ENCODE measurements around the gene ARHGEF28. TPM values are rescaled to one million over a fixed set of nuclear protein-coding genes. Genes with fewer than 3 reads are reported as not detected.

Gene ARHGEF28
- polyA plus RNA-seq, 1 donor = 60.1 TPM

DNA sequence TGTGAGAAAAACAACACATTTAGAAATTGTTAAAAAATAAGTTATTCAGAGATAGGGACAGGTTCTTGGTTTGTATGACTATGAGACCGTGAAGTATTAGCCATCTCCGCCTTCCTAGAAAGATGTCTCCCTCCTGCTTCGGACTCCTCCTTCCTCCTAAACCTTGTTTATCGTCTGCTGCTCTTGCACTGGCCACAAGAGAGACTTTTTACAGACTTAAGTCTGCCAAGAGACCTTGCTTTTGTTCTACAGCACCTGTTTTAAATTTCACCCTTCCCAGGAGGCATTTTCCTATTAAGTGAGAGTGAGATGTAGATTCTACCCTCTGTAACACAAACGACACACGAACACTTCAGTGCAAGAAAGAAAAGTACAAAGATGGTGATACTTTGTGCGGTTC, 274.6 kb downstream of the ARHGEF28 start:
- DNase-seq = no peak

DNA sequence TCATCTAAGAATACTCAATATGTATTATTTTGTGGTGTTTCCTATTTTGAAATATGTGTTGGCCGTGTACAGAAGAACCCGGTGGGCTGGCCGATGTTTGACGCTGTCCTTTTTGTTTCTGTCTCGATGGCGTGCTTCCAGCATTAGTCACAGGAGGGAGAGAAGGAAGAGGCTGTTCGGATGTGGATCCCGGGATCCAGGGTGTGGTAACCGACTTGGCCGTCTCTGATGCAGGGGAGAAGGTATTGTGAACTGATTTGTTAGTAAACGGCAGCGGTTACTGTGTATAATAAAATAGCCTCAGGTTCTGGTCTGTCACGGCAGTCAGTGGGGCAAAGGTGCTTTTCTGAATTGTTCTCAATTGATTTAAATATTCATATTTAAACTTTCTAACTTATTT, 275.0 kb downstream of the ARHGEF28 start:
- DNase-seq = no peak

DNA sequence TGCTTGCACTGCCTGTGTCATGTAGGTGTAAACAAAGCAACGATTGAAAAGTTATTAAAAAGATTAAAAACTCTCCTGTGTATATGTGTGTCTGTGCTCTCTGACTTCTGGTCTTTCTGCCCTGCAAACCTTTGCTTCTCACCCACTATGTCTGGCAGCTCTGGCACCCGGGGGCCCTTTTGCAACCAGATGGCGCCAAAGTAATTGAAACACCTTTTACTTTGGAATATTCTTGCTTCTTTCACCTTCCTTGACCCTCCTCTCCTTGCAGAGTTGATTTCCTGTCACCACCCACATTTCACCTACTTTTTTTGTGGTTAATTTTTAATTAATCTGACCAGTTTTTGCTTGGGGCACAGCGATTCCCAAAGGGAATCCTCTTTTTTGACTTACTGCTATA, 275.5 kb downstream of the ARHGEF28 start:
- no peak for DNase-seq

DNA sequence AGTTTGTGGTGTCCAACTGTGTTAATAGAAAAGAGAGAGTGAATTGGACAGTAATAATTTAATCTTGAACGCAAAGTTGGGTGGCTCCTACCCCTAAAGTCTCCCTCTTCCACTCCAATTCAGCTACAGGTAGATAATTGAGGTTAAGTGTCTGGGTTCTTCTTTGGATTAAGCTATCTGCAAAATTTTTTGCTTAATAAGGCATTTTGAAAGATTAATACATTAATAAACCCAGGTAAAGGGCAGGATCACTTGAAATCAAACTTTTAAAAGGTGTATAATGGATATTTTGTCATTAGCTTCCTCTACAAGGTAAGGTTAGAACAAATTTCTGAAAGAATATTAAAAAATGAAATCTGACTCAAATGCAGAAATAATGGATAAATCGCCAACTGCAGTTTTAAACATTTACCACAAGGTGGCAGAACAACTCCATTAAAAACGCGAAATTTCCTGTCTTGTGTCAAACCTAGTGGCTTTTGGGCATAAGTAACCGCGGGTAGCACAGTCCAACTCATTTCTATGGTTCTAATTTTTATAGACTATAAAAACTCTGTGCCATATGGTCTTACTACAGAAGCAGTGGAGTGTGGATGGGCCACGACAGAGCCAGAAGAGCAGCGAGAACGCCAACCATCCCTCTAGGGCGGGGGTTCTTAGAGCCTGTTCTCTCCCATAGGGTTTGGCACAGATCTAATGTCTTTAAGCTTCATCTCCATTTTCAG, 276.5 kb downstream of the ARHGEF28 start:
- DNase-seq = peak; percentile 70

DNA sequence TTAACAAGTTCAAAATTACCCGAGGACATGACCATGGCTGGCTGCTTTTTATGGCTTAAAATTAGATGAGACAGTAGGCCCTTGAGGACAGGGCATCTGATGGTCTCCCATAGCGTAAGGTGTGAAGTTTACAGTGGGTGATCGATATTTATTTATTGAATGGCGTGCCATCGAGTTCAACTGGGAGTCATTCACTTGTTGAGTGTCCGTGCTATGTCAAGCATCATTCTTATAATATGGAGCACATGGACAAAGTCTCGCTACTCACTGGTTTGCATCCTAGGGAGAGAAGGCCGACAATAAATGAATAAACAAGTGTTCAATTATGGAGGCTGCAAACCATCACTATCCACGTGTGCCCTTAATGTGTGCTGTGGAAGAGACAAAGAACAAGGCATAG, 277.2 kb downstream of the ARHGEF28 start:
- DNase-seq = no peak

DNA sequence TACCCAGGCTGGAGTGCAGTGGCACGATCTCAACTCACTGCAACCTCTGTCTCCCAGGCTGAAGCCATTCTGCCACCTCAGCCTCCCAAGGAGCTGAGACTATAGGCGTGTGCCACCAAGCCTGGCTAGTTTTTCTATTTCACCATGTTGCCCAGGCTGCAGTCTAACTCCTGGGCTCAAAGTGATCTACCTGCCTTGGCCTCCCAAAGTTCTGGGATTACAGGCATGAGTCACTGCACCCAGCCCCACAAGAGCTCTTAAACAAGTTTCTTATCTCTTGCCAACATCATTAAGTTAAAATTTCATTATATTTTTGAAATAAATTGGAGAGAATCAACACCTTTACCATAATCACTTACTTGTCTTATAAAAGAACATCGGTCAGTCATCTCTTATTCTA, 280.3 kb downstream of the ARHGEF28 start:
- DNase-seq = no peak

DNA sequence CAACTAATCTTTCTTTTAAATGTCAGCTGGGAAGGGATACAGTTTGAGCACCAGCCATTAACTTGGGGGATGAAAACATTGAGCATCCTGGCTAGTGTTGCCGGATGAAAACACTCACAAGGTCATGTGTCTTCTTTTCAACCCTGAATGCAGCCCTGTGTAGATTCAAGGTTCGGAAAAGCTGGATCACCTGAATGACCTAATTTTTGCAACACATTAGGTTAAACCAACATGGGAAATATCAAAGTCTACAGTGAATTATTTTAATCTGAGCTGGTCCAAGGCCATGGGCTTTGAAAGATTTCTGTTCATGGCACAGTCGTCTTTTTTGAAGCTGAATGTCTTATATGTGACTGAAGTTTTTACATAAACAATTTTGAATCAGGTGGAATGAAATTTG, 281.2 kb downstream of the ARHGEF28 start:
- no peak for DNase-seq

DNA sequence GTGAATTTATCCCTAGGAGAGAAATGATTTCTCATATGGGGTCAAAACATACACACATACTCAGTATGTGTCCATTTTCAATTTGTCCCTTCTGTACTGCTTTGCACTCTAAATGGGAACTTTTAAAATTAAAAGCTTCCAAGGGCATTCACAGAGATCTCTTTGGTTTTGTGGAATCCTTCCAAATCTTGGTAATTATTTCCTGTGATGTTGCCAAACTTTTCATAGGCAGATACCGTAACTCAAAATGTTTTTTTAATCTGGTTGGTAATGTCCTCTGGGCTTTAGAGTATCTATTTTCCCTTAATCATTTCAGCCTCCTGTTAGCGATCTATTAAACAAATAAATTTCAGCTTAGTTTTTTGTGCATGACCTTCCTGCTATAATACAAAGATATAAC, 282.4 kb downstream of the ARHGEF28 start:
- no peak for DNase-seq

DNA sequence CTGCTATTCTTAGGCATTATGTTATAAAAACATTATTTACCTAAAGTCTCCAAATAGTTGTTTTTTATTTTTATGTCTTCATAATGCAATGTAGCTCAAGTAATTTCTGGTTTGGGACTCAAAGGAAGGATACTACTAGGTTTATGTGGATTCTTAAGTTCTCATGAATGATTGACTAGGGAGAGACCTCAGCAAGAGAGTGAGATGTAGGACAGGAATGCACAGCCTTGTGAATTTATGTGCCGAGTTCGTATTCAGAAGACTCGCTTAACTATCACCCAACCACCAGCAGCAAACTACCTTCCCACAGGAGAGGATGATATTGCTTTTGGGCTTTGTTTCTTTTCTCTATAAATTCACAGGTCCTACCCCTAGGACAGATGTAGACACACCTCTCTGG, 282.9 kb downstream of the ARHGEF28 start:
- DNase-seq = no peak

DNA sequence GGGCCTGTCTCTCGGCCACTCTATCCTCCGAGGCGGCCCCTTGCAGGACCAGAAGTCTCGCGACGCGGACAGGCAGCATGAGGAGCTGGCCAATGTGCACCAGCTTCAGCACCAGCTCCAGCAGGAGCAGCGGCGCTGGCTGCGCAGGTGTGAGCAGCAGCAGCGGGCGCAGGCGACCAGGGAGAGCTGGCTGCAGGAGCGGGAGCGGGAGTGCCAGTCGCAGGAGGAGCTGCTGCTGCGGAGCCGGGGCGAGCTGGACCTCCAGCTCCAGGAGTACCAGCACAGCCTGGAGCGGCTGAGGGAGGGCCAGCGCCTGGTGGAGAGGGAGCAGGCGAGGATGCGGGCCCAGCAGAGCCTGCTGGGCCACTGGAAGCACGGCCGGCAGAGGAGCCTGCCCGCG, 283.5 kb downstream of the ARHGEF28 start:
- DNase-seq = no peak

DNA sequence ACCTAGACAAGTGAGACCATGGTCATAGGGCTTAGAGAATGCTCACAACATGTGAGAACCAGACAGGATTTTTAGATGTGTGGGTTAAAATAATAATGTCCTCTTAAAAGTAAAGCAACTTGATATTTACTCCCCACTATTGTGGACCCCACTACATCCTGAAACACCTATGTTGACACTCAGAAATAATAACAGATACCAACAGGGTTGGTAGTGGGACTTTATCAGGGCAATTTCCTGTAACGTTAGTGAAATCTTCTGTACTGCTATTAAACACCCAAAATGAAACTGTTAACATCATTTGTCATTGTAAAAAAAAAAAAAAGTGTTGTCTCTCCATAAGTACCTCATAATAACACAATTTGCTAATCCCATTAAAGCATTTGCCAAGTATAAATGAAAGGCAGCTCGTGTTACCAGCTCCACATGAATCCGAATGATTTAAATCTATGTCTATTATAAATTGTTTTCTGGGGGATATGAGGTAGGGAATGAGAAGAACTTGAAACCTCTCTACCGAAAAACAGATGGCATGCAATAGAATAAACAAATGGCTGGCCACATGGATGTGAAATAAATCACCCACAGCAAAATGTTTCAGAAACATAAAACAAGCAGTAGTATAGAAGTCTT, 285.9 kb downstream of the ARHGEF28 start:
- no peak for DNase-seq

DNA sequence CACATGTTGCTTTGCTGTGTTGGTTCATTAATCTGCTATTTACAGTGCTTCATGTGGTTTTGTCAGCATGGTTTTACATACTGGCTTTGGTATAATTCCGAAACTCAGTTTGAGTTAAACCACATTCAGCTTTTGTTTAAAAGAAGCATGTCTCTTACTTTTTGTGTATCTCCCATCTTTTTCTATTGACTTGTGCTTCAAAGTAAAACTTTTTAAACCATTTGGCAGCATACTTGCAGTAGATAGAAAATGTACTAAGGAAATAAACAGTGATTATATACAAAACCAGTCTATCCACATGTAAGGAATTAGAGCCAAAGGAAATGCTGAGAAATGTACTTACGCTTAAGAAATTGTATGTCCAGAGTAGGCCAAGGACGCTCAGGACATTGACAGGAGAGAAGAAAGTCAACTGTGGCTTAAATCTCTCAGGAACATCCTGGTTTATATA, 286.9 kb downstream of the ARHGEF28 start:
- DNase-seq = no peak

DNA sequence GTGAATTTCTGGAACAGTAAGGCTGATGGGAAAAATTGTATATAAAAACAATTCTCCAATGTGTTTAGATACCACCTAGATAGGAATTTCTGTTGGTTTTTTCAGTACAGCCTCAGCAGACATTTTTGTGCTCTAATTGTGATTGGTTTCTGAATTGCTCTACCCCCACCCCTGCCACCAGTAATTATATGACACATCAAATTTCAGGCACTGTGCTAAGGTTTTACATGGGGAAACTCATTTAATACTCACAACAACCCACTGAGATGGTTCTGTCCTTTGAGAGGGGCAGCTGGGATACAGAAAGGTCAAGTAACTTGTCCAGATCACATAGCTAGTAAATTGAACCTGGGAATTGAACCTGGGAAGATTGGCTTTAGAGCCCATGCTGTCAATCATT, 288.0 kb downstream of the ARHGEF28 start:
- DNase-seq = no peak

DNA sequence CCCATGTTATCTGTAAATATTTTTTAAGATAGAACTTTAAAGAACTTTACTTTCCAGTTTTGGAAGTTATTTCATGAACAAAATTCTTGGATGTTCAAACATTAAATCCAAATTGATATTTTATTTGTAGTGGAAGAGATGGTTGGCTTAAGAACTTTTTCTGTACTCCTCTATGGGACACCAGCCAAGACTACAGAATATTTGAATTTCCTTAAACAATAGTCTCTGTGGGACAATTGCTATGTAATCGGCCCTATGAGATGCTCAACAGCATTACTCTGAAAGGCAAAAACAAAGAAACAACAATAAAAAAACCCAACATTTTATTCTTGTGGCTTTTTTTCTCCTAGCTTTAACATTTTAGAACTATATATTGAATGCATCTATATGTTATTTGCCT, 289.3 kb downstream of the ARHGEF28 start:
- no peak for DNase-seq

DNA sequence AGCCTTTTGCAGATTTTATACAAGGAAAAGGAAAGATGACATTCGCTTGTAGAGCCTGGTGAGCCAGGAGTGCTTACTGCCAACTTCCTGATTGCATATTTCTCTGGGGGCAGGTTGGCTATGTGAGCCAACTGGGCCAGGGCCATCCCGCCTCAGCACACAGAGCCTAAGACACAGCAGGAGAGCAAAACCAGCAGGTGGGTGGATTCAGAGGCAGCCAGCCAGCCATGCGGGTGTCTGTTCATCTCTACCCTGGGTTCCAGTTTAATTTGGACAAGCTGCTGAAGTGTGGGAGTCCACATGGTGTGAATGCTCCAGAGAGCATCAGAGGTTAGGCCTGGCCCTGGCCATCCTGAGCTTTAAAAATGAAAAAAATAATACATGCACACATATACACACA, 291.4 kb downstream of the ARHGEF28 start:
- no peak for DNase-seq

DNA sequence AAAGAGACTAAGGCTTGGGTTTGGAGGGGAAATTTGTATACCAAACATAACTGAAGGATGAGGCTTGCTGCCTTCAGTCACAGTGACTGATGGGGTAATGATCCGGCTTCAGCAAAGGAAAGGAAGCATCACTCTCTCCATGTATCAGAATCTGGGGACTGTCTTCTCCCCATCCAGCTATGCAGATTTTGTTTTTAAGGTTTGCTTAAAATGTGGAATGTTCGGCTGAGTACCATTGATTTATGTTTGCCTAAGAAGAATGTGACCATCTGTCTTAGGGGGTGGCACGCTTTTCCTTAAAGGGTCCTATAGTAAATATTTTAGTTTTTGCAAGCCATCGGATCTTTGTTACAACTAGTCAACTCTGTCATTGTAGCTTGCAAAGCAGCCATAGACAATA, 291.9 kb downstream of the ARHGEF28 start:
- DNase-seq = no peak

DNA sequence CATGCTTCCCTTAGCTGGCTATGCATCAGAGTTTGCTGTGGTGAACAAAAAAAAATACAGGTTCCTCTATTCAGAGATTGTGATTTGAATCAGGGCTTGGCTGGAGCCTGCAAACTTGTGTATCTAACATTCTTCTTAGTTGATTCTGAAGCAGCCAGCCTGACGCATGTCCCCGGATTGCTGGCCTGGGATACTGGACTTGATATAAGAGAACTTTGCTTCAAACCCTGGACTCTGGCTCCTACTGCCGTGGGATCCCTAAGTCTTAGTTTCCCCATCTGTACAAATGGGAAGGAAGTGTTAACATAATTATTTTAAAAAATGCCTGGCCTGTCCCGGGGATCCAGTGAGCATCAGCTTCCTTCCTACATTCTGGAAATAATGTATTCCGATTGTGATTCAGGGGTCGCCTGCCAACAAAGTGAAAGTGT, 292.8 kb downstream of the ARHGEF28 start:
- DNase-seq = no peak

DNA sequence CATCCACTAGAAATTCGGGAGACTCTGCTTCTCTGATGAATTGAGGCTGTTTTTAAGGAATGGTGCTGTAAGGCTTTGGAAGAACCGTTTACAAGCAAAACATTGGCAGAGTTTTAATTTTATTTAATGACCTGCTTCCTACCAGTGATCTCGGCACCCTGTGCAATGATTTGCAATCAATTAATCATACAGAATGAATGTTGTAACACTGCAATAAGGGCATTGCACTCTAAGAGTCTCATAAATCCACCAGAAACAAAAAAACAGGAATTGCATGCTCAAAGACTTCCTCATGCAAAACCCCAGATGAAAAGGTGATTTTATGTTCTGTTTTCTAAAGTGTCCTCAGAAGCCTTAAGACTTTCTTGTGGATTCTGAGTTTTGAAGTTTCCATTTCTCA, 295.7 kb downstream of the ARHGEF28 start:
- no peak for DNase-seq

DNA sequence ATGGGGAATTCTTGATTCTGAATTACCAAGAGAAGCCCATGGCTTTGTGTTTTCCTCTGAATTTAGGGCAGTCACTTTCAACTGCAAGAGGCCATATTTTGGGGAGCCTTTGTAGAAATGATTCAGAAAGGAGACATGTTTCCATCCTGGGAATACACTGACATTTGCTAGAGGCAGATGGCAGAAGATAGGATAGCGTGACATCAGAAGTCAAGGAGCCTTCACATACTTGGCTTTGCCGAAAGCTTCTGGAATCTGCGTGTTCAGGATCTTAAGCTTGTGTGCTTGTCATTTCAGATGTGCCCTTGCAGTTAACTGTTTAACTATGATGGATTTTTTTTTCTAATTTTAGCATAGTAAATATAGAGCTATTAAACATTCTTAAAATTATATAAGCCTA, 296.2 kb downstream of the ARHGEF28 start:
- no peak for DNase-seq

DNA sequence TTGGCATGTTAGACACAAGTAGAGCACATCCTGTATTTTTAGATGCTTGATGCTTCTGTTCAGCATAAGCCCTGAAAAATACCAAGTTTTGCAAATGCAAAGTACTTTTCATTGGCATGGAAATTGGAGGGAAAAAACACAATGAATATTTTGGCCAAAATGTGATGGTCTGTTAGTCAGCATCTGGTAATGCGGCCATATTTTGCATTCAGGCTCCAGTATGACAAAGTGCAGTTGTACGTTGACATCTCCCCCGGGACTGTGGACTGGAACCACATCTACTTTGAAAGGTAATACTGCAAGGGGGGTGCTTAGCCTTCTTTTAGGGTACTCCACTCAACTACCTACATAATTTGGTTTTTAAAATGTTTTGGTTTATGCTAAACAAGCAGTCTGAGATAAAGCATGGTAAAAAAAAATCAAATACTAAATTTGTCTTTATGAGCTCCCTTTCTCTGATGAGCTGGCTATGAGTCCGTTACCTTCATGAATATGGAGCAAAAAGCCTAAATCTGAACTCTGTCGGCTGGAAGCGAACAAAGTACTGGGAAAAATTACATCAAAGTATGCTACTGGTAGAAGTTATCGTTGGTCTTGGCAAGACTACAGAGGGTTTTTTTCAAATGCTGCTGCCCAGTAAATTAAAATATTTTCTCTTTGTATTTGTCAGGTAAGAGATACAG, 297.0 kb downstream of the ARHGEF28 start:
- DNase-seq = no peak

DNA sequence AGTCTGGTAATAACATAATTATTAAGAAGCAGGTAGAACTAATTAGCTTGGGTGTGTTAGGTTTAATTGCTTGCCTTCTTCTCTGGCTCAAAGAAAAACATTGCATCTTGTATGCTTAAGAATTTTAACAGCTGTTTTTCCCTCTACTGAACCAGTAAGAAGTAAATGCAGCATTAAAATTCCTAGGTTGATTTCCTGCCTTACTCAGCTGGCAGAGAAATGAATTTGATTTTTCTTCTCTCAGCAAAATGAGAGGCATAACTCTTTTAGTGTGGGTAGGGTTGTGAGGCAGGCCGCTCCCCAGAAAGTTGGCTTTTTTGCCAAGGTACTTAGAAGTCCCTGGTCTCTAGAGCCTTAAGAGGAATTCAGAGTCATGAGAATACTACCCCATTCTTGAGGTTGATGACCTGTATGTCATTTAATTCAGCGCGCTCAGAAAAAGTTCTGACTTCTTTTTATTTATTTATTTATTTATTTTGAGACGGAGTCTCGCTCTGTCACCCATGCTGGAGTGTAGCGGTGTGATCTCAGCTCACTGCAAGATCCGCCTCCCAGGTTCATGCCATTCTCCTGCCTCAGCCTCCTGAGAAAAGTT, 302.6 kb downstream of the ARHGEF28 start:
- DNase-seq = no peak

DNA sequence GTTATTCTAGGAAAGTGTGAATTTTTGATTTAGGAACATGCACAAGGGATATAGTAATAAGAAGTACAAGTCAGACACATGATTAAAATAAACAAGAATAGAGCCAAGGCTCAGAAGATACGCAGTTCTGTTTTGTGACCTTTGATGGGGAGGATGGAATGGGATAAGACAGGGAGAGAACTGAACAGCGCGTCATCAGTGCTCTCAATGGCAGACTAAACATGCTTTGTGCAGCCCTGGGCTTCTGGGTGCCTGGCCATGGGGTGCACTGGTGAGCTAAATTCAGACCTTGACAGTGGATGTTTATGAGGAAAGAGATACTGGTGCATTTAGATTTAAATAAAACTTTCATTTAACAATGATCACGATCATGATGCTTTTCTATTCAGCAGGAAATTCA, 309.7 kb downstream of the ARHGEF28 start:
- no peak for DNase-seq

DNA sequence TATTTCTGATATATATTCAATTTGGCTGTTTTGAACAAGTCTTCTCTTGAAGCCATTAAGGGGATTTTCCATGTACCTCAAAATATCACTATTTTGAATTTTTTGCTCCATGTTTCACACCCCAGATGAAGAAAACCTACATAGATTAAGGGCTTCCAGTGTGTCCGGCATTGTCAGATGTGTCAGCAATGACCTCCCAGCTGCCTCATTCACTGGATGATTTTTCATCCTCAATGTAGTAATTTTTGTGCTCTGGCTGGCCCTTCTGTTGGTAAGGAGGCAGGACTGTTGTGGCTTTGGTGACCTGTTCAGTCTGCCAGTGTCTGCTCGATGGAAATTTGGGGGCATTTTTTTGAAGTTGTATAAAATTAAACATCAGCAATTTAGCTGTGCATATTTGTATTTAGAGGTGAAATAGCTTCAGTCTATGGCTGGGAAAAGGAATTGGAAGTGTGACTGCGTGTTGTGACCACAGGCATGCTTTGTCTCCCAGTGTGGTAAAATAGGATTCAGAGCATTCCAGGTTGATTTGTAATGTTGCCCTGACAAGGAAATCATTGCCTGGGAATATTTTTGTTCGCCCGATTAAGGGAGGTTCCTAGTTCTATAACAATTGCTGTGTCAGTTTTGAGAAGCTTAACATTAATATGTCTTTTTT, 312.4 kb downstream of the ARHGEF28 start:
- no peak for DNase-seq

Data from left kidney (tissue), 2 donors.